Stimulated activated CD4-positive, alpha-beta T cell treated with anti-CD3 and anti-CD28 coated beads, Interleukin-4, amount 100 ng/mL, for 48 hours (primary cell): ENCODE measurements around the gene RCOR1.
"Not testable (repeated sequence)": the region's sequence is repeated elsewhere in the genome, so short reads cannot be mapped to it uniquely, and the experiment has no call there.

Experiments
- DNase-seq, 2 donors: peaks; one replicate each; pipeline ENCODE4 v3.0.0-alpha.2; 2020; ENCODE audit warnings: low read depth in 2 of 2

Gene RCOR1

GRCh38 chr14:102571043-102571442 lies 21.4 kb upstream of the RCOR1 start:
- no peak for DNase-seq

- DNase-seq: no peak
Observed at GRCh38 chr14:102571478-102572042, 20.9 kb upstream of the RCOR1 start.

- DNase-seq: not testable (repeated sequence)
Observed at GRCh38 chr14:102573161-102573560, 19.3 kb upstream of the RCOR1 start.

GRCh38 chr14:102573591-102574046 lies 18.8 kb upstream of the RCOR1 start:
- DNase-seq: no peak

GRCh38 chr14:102574281-102575159 lies 17.9 kb upstream of the RCOR1 start:
- no peak for DNase-seq

- DNase-seq: no peak
Observed at GRCh38 chr14:102575160-102575845, 17.1 kb upstream of the RCOR1 start.

- DNase-seq: not testable (repeated sequence)
Observed at GRCh38 chr14:102575846-102576428, 16.5 kb upstream of the RCOR1 start.

GRCh38 chr14:102578821-102579220 lies 13.6 kb upstream of the RCOR1 start:
- DNase-seq: no peak

GRCh38 chr14:102579696-102580549 lies 12.5 kb upstream of the RCOR1 start:
- no peak for DNase-seq

GRCh38 chr14:102580550-102581110 lies 11.8 kb upstream of the RCOR1 start:
- no peak for DNase-seq

GRCh38 chr14:102581193-102581592 lies 11.3 kb upstream of the RCOR1 start:
- no peak for DNase-seq

GRCh38 chr14:102583726-102584125 lies 8.7 kb upstream of the RCOR1 start:
- DNase-seq: no peak

GRCh38 chr14:102584871-102585869 lies 7.3 kb upstream of the RCOR1 start:
- DNase-seq: no peak

- DNase-seq: no peak
Observed at GRCh38 chr14:102586420-102587104, 5.9 kb upstream of the RCOR1 start.

- no peak for DNase-seq
Observed at GRCh38 chr14:102588821-102589220, 3.6 kb upstream of the RCOR1 start.

- no peak for DNase-seq
Observed at GRCh38 chr14:102589761-102590290, 2.6 kb upstream of the RCOR1 start.

- DNase-seq: no peak
Observed at GRCh38 chr14:102590667-102591099, 1.8 kb upstream of the RCOR1 start.

- no peak for DNase-seq
Observed at GRCh38 chr14:102591372-102591943, 991 bp upstream of the RCOR1 start.

- no peak for DNase-seq
Observed at GRCh38 chr14:102592763-102593060, 263 bp downstream of the RCOR1 start.
